ENCODE data around the gene FBXO46. TPM values are rescaled to one million over a fixed set of nuclear protein-coding genes. Genes with fewer than 3 reads are reported as not detected.

Gene FBXO46
- polyA plus RNA-seq, 1 of the 3 experiments (the other 2 are of a cell fraction), result 5.6 TPM

DNA sequence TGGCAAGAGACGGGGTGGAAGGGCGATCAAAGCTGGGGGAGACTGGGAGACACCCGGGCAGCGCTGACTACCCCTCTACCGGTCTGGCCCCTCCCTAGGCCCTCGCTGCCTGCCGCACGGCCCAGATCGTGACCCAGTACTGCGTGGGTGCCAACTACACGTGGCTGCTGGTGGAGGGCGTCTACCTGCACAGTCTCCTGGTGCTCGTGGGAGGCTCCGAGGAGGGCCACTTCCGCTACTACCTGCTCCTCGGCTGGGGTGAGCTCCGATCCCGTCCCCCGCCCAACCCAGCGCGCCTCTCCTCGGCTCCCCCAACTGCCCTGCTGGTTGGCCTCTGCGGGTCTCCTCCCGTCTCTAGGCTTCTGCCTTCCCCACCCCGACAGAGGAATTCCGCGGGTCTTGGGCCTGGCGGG is 53.8 kb downstream of the FBXO46 start (continued):
- TF ChIP-seq, protein P1, sequence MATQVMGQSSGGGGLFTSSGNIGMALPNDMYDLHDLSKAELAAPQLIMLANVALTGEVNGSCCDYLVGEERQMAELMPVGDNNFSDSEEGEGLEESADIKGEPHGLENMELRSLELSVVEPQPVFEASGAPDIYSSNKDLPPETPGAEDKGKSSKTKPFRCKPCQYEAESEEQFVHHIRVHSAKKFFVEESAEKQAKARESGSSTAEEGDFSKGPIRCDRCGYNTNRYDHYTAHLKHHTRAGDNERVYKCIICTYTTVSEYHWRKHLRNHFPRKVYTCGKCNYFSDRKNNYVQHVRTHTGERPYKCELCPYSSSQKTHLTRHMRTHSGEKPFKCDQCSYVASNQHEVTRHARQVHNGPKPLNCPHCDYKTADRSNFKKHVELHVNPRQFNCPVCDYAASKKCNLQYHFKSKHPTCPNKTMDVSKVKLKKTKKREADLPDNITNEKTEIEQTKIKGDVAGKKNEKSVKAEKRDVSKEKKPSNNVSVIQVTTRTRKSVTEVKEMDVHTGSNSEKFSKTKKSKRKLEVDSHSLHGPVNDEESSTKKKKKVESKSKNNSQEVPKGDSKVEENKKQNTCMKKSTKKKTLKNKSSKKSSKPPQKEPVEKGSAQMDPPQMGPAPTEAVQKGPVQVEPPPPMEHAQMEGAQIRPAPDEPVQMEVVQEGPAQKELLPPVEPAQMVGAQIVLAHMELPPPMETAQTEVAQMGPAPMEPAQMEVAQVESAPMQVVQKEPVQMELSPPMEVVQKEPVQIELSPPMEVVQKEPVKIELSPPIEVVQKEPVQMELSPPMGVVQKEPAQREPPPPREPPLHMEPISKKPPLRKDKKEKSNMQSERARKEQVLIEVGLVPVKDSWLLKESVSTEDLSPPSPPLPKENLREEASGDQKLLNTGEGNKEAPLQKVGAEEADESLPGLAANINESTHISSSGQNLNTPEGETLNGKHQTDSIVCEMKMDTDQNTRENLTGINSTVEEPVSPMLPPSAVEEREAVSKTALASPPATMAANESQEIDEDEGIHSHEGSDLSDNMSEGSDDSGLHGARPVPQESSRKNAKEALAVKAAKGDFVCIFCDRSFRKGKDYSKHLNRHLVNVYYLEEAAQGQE (IDR thresholded peaks at IDR 0.05; ENCODE audit: low read depth, low read length), result no peak
- TF ChIP-seq, protein P2, sequence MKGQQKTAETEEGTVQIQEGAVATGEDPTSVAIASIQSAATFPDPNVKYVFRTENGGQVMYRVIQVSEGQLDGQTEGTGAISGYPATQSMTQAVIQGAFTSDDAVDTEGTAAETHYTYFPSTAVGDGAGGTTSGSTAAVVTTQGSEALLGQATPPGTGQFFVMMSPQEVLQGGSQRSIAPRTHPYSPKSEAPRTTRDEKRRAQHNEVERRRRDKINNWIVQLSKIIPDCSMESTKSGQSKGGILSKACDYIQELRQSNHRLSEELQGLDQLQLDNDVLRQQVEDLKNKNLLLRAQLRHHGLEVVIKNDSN (IDR thresholded peaks at IDR 0.05; ENCODE audit: borderline replicate concordance, low read depth), result no peak
- TF ChIP-seq FOXJ3 (CRISPR knock-in tag; IDR thresholded peaks at IDR 0.05), result no peak
- TF ChIP-seq, protein P3, sequence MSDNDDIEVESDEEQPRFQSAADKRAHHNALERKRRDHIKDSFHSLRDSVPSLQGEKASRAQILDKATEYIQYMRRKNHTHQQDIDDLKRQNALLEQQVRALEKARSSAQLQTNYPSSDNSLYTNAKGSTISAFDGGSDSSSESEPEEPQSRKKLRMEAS (IDR thresholded peaks at IDR 0.05; ENCODE audit: low read depth), result no peak
- no peak for TF ChIP-seq SIN3A (IDR thresholded peaks at IDR 0.05; ENCODE audit: borderline replicate concordance, low read depth, low read length)
- no peak for TF ChIP-seq RAD21 (IDR thresholded peaks at IDR 0.05; ENCODE audit: low read length)
- TF ChIP-seq, protein P4, sequence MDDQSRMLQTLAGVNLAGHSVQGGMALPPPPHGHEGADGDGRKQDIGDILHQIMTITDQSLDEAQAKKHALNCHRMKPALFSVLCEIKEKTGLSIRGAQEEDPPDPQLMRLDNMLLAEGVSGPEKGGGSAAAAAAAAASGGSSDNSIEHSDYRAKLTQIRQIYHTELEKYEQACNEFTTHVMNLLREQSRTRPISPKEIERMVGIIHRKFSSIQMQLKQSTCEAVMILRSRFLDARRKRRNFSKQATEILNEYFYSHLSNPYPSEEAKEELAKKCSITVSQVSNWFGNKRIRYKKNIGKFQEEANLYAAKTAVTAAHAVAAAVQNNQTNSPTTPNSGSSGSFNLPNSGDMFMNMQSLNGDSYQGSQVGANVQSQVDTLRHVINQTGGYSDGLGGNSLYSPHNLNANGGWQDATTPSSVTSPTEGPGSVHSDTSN (IDR thresholded peaks at IDR 0.05), result no peak

DNA sequence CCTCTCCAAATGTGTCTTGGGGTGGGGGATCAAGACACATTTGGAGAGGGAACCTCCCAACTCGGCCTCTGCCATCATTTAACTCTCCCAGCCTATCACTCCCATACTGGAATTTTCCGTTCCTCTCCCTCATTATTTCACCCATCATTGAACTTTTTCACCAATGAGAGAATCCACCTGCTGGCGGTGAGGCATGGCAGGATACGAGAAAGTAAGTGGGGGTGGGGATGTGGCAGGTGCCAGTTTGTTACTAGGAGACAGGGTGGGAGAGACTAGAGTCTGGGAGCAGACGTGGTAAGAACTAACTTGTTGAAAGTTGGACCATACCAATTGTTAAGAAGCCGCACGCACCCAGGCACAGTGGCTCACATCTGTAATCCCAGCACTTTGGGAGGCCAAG is 55.8 kb downstream of the FBXO46 start:
- H3K4me3 ChIP-seq (ENCODE audit: low read depth in 2 of 2, low read length in 1 of 2), result no peak overlapping the region
- H4K20me1 ChIP-seq (ENCODE audit: insufficient read depth), result no peaks in the 10 kb centered on the region
- H3K36me3 ChIP-seq (replicated peaks in 1 of 2; ENCODE audit: control insufficient read depth in 1 of 2, insufficient read depth in 2 of 2, low read length in 1 of 2), result no peaks in the 10 kb centered on the region
- no peaks in the 10 kb centered on the region for H3K79me2 ChIP-seq (ENCODE audit: insufficient read depth)
- peaks cover 11% of the 10 kb centered on the region for H3F3A ChIP-seq (replicated peaks; ENCODE audit: insufficient read depth)
- H3K4me2 ChIP-seq, result no peak overlapping the region
- no peak overlapping the region for H3K27ac ChIP-seq (ENCODE audit: low read depth in 2 of 2, low read length in 1 of 2)
- CTCF ChIA-PET, result no interaction called here
- TF ChIP-seq EZH2phosphoT487 (IDR thresholded peaks at IDR 0.05; ENCODE audit: borderline replicate concordance, low read depth) (no peak), NRF1 (IDR thresholded peaks at IDR 0.05; ENCODE audit: low read depth, low read length) (no peak), EP300 (IDR thresholded peaks at IDR 0.05; ENCODE audit: borderline replicate concordance in 1 of 2, low read depth in 1 of 2, low read length in 1 of 2) (no peak), TEAD4 (IDR thresholded peaks at IDR 0.05; ENCODE audit: borderline replicate concordance, insufficient read depth) (no peak), RAD21 (IDR thresholded peaks at IDR 0.05; ENCODE audit: low read length) (no peak), CHD2 (IDR thresholded peaks at IDR 0.05; ENCODE audit: low read length, partially characterized antibody) (no peak), MXI1 (IDR thresholded peaks at IDR 0.05; ENCODE audit: low read depth, low read length) (no peak), GABPA (IDR thresholded peaks at IDR 0.05; ENCODE audit: low read depth) (no peak), RXRA (IDR thresholded peaks at IDR 0.05; ENCODE audit: borderline replicate concordance, low read depth) (no peak)
- TF ChIP-seq, protein P1 (IDR thresholded peaks at IDR 0.05; ENCODE audit: low read depth, low read length), result no peak
- TF ChIP-seq, protein P5, sequence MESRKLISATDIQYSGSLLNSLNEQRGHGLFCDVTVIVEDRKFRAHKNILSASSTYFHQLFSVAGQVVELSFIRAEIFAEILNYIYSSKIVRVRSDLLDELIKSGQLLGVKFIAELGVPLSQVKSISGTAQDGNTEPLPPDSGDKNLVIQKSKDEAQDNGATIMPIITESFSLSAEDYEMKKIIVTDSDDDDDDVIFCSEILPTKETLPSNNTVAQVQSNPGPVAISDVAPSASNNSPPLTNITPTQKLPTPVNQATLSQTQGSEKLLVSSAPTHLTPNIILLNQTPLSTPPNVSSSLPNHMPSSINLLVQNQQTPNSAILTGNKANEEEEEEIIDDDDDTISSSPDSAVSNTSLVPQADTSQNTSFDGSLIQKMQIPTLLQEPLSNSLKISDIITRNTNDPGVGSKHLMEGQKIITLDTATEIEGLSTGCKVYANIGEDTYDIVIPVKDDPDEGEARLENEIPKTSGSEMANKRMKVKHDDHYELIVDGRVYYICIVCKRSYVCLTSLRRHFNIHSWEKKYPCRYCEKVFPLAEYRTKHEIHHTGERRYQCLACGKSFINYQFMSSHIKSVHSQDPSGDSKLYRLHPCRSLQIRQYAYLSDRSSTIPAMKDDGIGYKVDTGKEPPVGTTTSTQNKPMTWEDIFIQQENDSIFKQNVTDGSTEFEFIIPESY (IDR thresholded peaks at IDR 0.05; ENCODE audit: borderline replicate concordance, low read depth), result no peak
- H2AFZ ChIP-seq (ENCODE audit: low read depth), result no peak overlapping the region
- no peaks in the 10 kb centered on the region for H3K27me3 ChIP-seq (ENCODE audit: insufficient read depth)
- POLR2A ChIA-PET, result no interaction called here
- no peaks in the 10 kb centered on the region for H3K9me3 ChIP-seq
- H3K9me2 ChIP-seq, result no peaks in the 10 kb centered on the region
- no peak overlapping the region for H3K9ac ChIP-seq
- H3K4me1 ChIP-seq (ENCODE audit: control insufficient read depth in 1 of 2, insufficient read depth in 2 of 2, low read depth in 1 of 2, low read length in 1 of 2), result peaks cover 0 to 17% of the 10 kb centered on the region in 2 experiments; a peak in 1 of 4 replicates
- no peak for DNase-seq
- WGBS (ENCODE audit: low lambda C conversion rate), result 89% methylated on average over 7 of the region's 7 CpGs
